Neural crest cell (in vitro differentiated cells): ENCODE measurements around the gene SPRED3. TPM values are rescaled to one million over a fixed set of nuclear protein-coding genes. Genes with fewer than 3 reads are reported as not detected.

Experiments
- DNase-seq: peaks from one replicate; pipeline ENCODE4 v3.0.0; 2021; ENCODE audit warnings: low read depth, mixed read lengths, low spot score
- H3K27ac Mint-ChIP-seq: one replicate; pipeline ENCODE4 v1.8.0; 2021; ENCODE audit warnings: mild to moderate bottlenecking, mixed read lengths; ENCODE audit not compliant: unreplicated experiment
- H3K27me3 Mint-ChIP-seq: 2 replicates; pipeline ENCODE4 v1.8.0; 2021; ENCODE audit warnings: low read depth, mild to moderate bottlenecking, mixed read lengths
- H3K36me3 Mint-ChIP-seq: 2 replicates; pipeline ENCODE4 v1.8.0; 2021; ENCODE audit warnings: low read depth, mild to moderate bottlenecking, mixed read lengths
- H3K4me1 Mint-ChIP-seq: 2 replicates; pipeline ENCODE4 v1.8.0; 2021; ENCODE audit warnings: mixed read lengths
- H3K4me3 Mint-ChIP-seq: one replicate; pipeline ENCODE4 v1.8.0; 2021; ENCODE audit warnings: mild to moderate bottlenecking, mixed read lengths
- H3K9me3 Mint-ChIP-seq: 2 replicates; pipeline ENCODE4 v1.8.0; 2021; ENCODE audit warnings: mixed read lengths
- CTCF ChIP-seq: fragments of 200-600 bp; sonication (generic); conservative IDR thresholded peaks from 2 replicates; pipeline ENCODE4 v1.5.0; 2021; ENCODE audit warnings: antibody characterized with exemption, mild to moderate bottlenecking
- total RNA-seq: library from RNA; stranded (reverse); gene quantifications from 2 replicates; pipeline ENCODE4 v1.2.1, GENCODE V29; 2021

SPRED3 gene
- total RNA-seq, 1 donor from 2014 or later, result 12.0 TPM

GRCh38 chr19:38433268-38433733 is 44.8 kb downstream of the SPRED3 start, which contains the start of gene RYR1:
TSS of gene RYR1 (plus strand) at chr19:38433691. CDS start at chr19:38433830, 139 bp downstream.
- H3K27ac Mint-ChIP-seq, result no peak within 1 kb of the TSS
- H3K36me3 Mint-ChIP-seq, result no peaks in the 10 kb centered on the region
- peak; percentile 56 for DNase-seq
- H3K4me3 Mint-ChIP-seq, result no peak within 1 kb of the TSS
- peaks cover 13% of the 10 kb centered on the region for H3K4me1 Mint-ChIP-seq
- H3K27me3 Mint-ChIP-seq, result peaks cover 9% of the 10 kb centered on the region
- no peaks in the 10 kb centered on the region for H3K9me3 Mint-ChIP-seq
- no peak for TF ChIP-seq CTCF

GRCh38 chr19:38434549-38435051 is 46.1 kb downstream of the SPRED3 start:
- TF ChIP-seq CTCF, result no peak

GRCh38 chr19:38437295-38437694 is 48.8 kb downstream of the SPRED3 start:
- H3K27me3 Mint-ChIP-seq, result peaks cover 9% of the 10 kb centered on the region
- no peak for DNase-seq
- no peaks in the 10 kb centered on the region for H3K9me3 Mint-ChIP-seq
- H3K36me3 Mint-ChIP-seq, result no peaks in the 10 kb centered on the region
- no peak for TF ChIP-seq CTCF
- peaks cover 17% of the 10 kb centered on the region for H3K4me1 Mint-ChIP-seq
- H3K4me3 Mint-ChIP-seq, result no peak overlapping the region
- H3K27ac Mint-ChIP-seq, result no peak overlapping the region

More at GRCh38 chr19:38434549-38435051, 46.1 kb downstream of the SPRED3 start:
- peak; percentile 35 for DNase-seq
- Mint-ChIP-seq H3K4me3 (no peak overlapping the region), H3K27ac (no peak overlapping the region), H3K9me3 (no peaks in the 10 kb centered on the region), H3K36me3 (no peaks in the 10 kb centered on the region), H3K4me1 (peaks cover 13% of the 10 kb centered on the region), H3K27me3 (peaks cover 9% of the 10 kb centered on the region)

- no peak for TF ChIP-seq CTCF
- peaks cover 17% of the 10 kb centered on the region for H3K4me1 Mint-ChIP-seq
- no peaks in the 10 kb centered on the region for H3K9me3 Mint-ChIP-seq
- H3K4me3 Mint-ChIP-seq, result no peak overlapping the region
- H3K27ac Mint-ChIP-seq, result no peak overlapping the region
- peaks cover 9% of the 10 kb centered on the region for H3K27me3 Mint-ChIP-seq
- no peaks in the 10 kb centered on the region for H3K36me3 Mint-ChIP-seq
- no peak for DNase-seq
Measured at GRCh38 chr19:38437917-38438316, 49.4 kb downstream of the SPRED3 start.

- Mint-ChIP-seq H3K36me3 (no peaks in the 10 kb centered on the region), H3K27ac (no peak overlapping the region), H3K4me3 (no peak overlapping the region), H3K9me3 (no peaks in the 10 kb centered on the region), H3K27me3 (no peaks in the 10 kb centered on the region), H3K4me1 (peaks cover 4% of the 10 kb centered on the region)
- no peak for DNase-seq
- no peak for TF ChIP-seq CTCF
Measured at GRCh38 chr19:38440592-38440991, 52.1 kb downstream of the SPRED3 start.
